NB4 (cell line): ENCODE measurements around the gene AUTS2.

Experiments
- DNase-seq: peaks from one replicate; pipeline ENCODE4 v3.0.0; 2010; ENCODE audit warnings: low read depth
- H3K4me3 ChIP-seq: one replicate; pipeline ENCODE4 v1.5.1; 2011; ENCODE audit warnings: mild to moderate bottlenecking, low read depth, low read length, moderate library complexity
- CTCF ChIP-seq: IDR thresholded peaks from one replicate; pipeline ENCODE4 v1.5.1; 2012; ENCODE audit warnings: low read depth, low read length
- MAX ChIP-seq: IDR thresholded peaks from 2 replicates; pipeline ENCODE4 v1.6.1; 2011; ENCODE audit warnings: low read depth, low read length
- MYC ChIP-seq: IDR thresholded peaks from 2 replicates; pipeline ENCODE4 v1.6.1; 2011; ENCODE audit warnings: low read depth, low read length
- POLR2A ChIP-seq: IDR thresholded peaks from 2 replicates; pipeline ENCODE4 v1.6.1; 2011; ENCODE audit warnings: mild to moderate bottlenecking; ENCODE audit not compliant: insufficient read length; ENCODE audit errors: extremely low read depth

Gene AUTS2

GRCh38 chr7:69836702-69837101, 238.4 kb downstream of the AUTS2 start:
- DNase-seq = no peak
- H3K4me3 ChIP-seq = no peak overlapping the region
- TF ChIP-seq MAX = no peak
- TF ChIP-seq POLR2A = no peak
- TF ChIP-seq MYC = no peak
- TF ChIP-seq CTCF = no peak

GRCh38 chr7:69837387-69838068, 239.3 kb downstream of the AUTS2 start:
- no peak overlapping the region for H3K4me3 ChIP-seq
- TF ChIP-seq MAX (no peak), POLR2A (no peak), CTCF (no peak), MYC (no peak)
- DNase-seq = no peak

GRCh38 chr7:69839782-69840181, 241.5 kb downstream of the AUTS2 start:
- DNase-seq = no peak
- no peak overlapping the region for H3K4me3 ChIP-seq
- no peak for TF ChIP-seq POLR2A

GRCh38 chr7:69840248-69840647, 242.0 kb downstream of the AUTS2 start:
- H3K4me3 ChIP-seq = no peak overlapping the region
- TF ChIP-seq MAX = no peak
- no peak for TF ChIP-seq MYC
- TF ChIP-seq CTCF = no peak
- TF ChIP-seq POLR2A = no peak
- no peak for DNase-seq

GRCh38 chr7:69843653-69844052, 245.4 kb downstream of the AUTS2 start:
- no peak for TF ChIP-seq MYC
- TF ChIP-seq POLR2A = no peak
- TF ChIP-seq CTCF = no peak
- TF ChIP-seq MAX = no peak
- no peak for DNase-seq
- no peak overlapping the region for H3K4me3 ChIP-seq

GRCh38 chr7:69844264-69844868, 246.1 kb downstream of the AUTS2 start:
- no peak overlapping the region for H3K4me3 ChIP-seq
- TF ChIP-seq CTCF = no peak
- no peak for TF ChIP-seq MAX
- TF ChIP-seq POLR2A = no peak
- TF ChIP-seq MYC = no peak
- no peak for DNase-seq
